RWPE1 (cell line): ENCODE measurements around the gene SLC4A7.

Source experiments
- CTCF ChIA-PET: fragments of 350-600 bp; sonication (Branson Sonifier 250); formaldehyde crosslinking; extraction: SDS; loops from one replicate; lab custom pipeline; 2021; lab: Yijun Ruan, JAX
- POLR2A ChIA-PET: fragments of 400-600 bp; formaldehyde crosslinking; extraction: SDS; loops from one replicate; lab custom pipeline; 2020; ENCODE audit warnings: antibody characterized with exemption; ENCODE audit not compliant: low non-redundant PET; lab: Yijun Ruan, JAX
- DNase-seq: peaks from one replicate; pipeline ENCODE4 v3.0.0; 2012; ENCODE audit warnings: low spot score
- H3K27ac ChIP-seq: fragments of 450-650 bp; 2 replicates; pipeline ENCODE4 v1.5.1; 2017
- CTCF ChIP-seq: fragments of 450-650 bp; conservative IDR thresholded peaks from 2 replicates; pipeline ENCODE4 v1.5.1; 2017; ENCODE audit warnings: low read depth, mild to moderate bottlenecking

Gene SLC4A7

GRCh38 chr3:27479806-27480543, 4.2 kb downstream of the SLC4A7 start:
- TF ChIP-seq CTCF: no peak
- H3K27ac ChIP-seq: peak overlapping the region; percentile 50
- DNase-seq: no peak
- ChIA-PET CTCF (no interaction called here), POLR2A (no interaction called here)

- no peak for TF ChIP-seq CTCF
- DNase-seq: no peak
- ChIA-PET POLR2A (no interaction called here), CTCF (no interaction called here)
- H3K27ac ChIP-seq: no peak overlapping the region
Measured at GRCh38 chr3:27471923-27472550, 12.1 kb downstream of the SLC4A7 start.

GRCh38 chr3:27468283-27468886, 15.8 kb downstream of the SLC4A7 start:
- TF ChIP-seq CTCF: no peak
- H3K27ac ChIP-seq: no peak overlapping the region
- CTCF ChIA-PET: interaction anchor here (0.6 kb wide), 1 partner anchor 9 kb away, joined by 5 read pairs; no protein-coding TSS in a partner anchor
- POLR2A ChIA-PET: interaction anchor here (0.7 kb wide), 1 partner anchor 530 kb away, joined by 3 read pairs; no protein-coding TSS in a partner anchor
- no peak for DNase-seq

GRCh38 chr3:27467545-27467944, 16.6 kb downstream of the SLC4A7 start:
- ChIA-PET CTCF (interaction anchor here (0.6 kb wide), 2 partner anchors 10 to 18 kb away, joined by 4 to 5 read pairs; no protein-coding TSS in a partner anchor), POLR2A (no interaction called here)
- no peak overlapping the region for H3K27ac ChIP-seq
- peak; percentile 24 for DNase-seq
- peak; percentile 74 for TF ChIP-seq CTCF

- DNase-seq: no peak
- H3K27ac ChIP-seq: no peak overlapping the region
- POLR2A ChIA-PET: no interaction called here
- CTCF ChIA-PET: no interaction called here
- TF ChIP-seq CTCF: no peak
Measured at GRCh38 chr3:27464646-27465045, 19.5 kb downstream of the SLC4A7 start.

GRCh38 chr3:27462228-27462627, 22.0 kb downstream of the SLC4A7 start:
- H3K27ac ChIP-seq: no peak overlapping the region
- ChIA-PET CTCF (no interaction called here), POLR2A (no interaction called here)
- TF ChIP-seq CTCF: no peak
- no peak for DNase-seq
